ENCODE results near the gene ZNF829.

Gene ZNF829

GRCh38 chr19:36876993-36877938, 38.8 kb downstream of the ZNF829 start:
- no peaks in the 10 kb centered on the region for H3K27me3 Mint-ChIP-seq (ENCODE audit: low read depth)
- peaks cover 84% of the 10 kb centered on the region for H3K36me3 Mint-ChIP-seq (ENCODE audit: low read depth)
- no peak overlapping the region for H3K27ac Mint-ChIP-seq
- H3K9me3 Mint-ChIP-seq = peaks cover 71% of the 10 kb centered on the region
- H3K4me3 Mint-ChIP-seq = no peak overlapping the region
- H3K4me1 Mint-ChIP-seq = no peaks in the 10 kb centered on the region
- TF ChIP-seq CTCF (IDR thresholded peaks at IDR 0.05; ENCODE audit: unreplicated experiment in 3 of 3) = no peak

GRCh38 chr19:36851898-36852297, 64.2 kb downstream of the ZNF829 start:
- Mint-ChIP-seq H3K4me3 (no peak overlapping the region), H3K27ac (no peak overlapping the region), H3K27me3 (ENCODE audit: low read depth) (no peaks in the 10 kb centered on the region), H3K36me3 (ENCODE audit: low read depth) (peaks cover 11% of the 10 kb centered on the region), H3K4me1 (peaks cover 5% of the 10 kb centered on the region), H3K9me3 (peaks cover 34% of the 10 kb centered on the region)
- TF ChIP-seq CTCF (IDR thresholded peaks at IDR 0.05; ENCODE audit: unreplicated experiment in 3 of 3) = no peak

- Mint-ChIP-seq H3K27me3 (ENCODE audit: low read depth) (no peaks in the 10 kb centered on the region), H3K27ac (no peak within 1 kb of the TSS), H3K4me1 (peaks cover 5% of the 10 kb centered on the region), H3K9me3 (peaks cover 27% of the 10 kb centered on the region), H3K36me3 (ENCODE audit: low read depth) (peaks cover 22% of the 10 kb centered on the region), H3K4me3 (no peak within 1 kb of the TSS)
- no peak for TF ChIP-seq CTCF (IDR thresholded peaks at IDR 0.05; ENCODE audit: unreplicated experiment in 3 of 3)
Measured at GRCh38 chr19:36850559-36851442, 65.3 kb downstream of the ZNF829 start, which contains the start of gene ZNF345. ZNF345 (plus strand) TSS chr19:36850876; CDS start chr19:36876831, 25,955 bp downstream.

- H3K27me3 Mint-ChIP-seq (ENCODE audit: low read depth) = no peaks in the 10 kb centered on the region
- H3K4me3 Mint-ChIP-seq = no peak overlapping the region
- no peak overlapping the region for H3K27ac Mint-ChIP-seq
- peaks cover 31% of the 10 kb centered on the region for H3K36me3 Mint-ChIP-seq (ENCODE audit: low read depth)
- peaks cover 29% of the 10 kb centered on the region for H3K9me3 Mint-ChIP-seq
- TF ChIP-seq CTCF (IDR thresholded peaks at IDR 0.05; ENCODE audit: unreplicated experiment in 3 of 3) = no peak
- peaks cover 5% of the 10 kb centered on the region for H3K4me1 Mint-ChIP-seq
Measured at GRCh38 chr19:36849701-36850558, 66.2 kb downstream of the ZNF829 start.

GRCh38 chr19:36847968-36848367, 68.1 kb downstream of the ZNF829 start:
- H3K4me1 Mint-ChIP-seq = peaks cover 5% of the 10 kb centered on the region
- peak overlapping the region; percentile 79 to 85 (median 80) for H3K4me3 Mint-ChIP-seq
- no peaks in the 10 kb centered on the region for H3K27me3 Mint-ChIP-seq (ENCODE audit: low read depth)
- H3K27ac Mint-ChIP-seq = peak overlapping the region in 1 of 3 experiments; percentile 36
- peaks cover 45% of the 10 kb centered on the region for H3K36me3 Mint-ChIP-seq (ENCODE audit: low read depth)
- TF ChIP-seq CTCF (IDR thresholded peaks at IDR 0.05; ENCODE audit: unreplicated experiment in 3 of 3) = no peak
- peaks cover 26% of the 10 kb centered on the region for H3K9me3 Mint-ChIP-seq

All from nephron (organoid).